ENCODE measurements around the gene PDSS2. TPM values are rescaled to one million over a fixed set of nuclear protein-coding genes. Genes with fewer than 3 reads are reported as not detected.

The PDSS2 gene
- total RNA-seq, 1 donor from 2014 or later = 14.9 TPM

GRCh38 chr6:107442938-107443607 lies 16.3 kb downstream of the PDSS2 start:
- Mint-ChIP-seq H3K27ac (no peak overlapping the region), H3K4me1 (no peaks in the 10 kb centered on the region), H3K4me3 (no peak overlapping the region), H3K27me3 (ENCODE audit: insufficient read depth, low read depth) (no peaks in the 10 kb centered on the region), H3K9me3 (peaks cover 22% of the 10 kb centered on the region), H3K36me3 (peaks cover 12% of the 10 kb centered on the region)
- DNase-seq (ENCODE audit: low spot score) = no peak
- H4K20me1 ChIP-seq (ENCODE audit: low read depth) = no peaks in the 10 kb centered on the region
- peaks cover 10% of the 10 kb centered on the region for H3K79me2 ChIP-seq (ENCODE audit: low read depth)
- no peak overlapping the region for H3K4me2 ChIP-seq
- H3K27me3 ChIP-seq = no peaks in the 10 kb centered on the region
- no peak overlapping the region for H2AFZ ChIP-seq (replicated peaks)
- no peak overlapping the region for H3K27ac ChIP-seq
- H3K4me3 ChIP-seq = no peak overlapping the region
- peaks cover 10% of the 10 kb centered on the region for H3K9me3 ChIP-seq (ENCODE audit: low read depth)
- H3F3A ChIP-seq (ENCODE audit: low read depth) = no peaks in the 10 kb centered on the region
- H3K4me1 ChIP-seq = no peaks in the 10 kb centered on the region
- no peak for TF ChIP-seq CTCF (IDR thresholded peaks at IDR 0.05)
- TF ChIP-seq EZH2phosphoT487 (IDR thresholded peaks at IDR 0.05) = no peak
- no peak for TF ChIP-seq EZH2 (IDR thresholded peaks at IDR 0.05)
- no peak overlapping the region for H3K9ac ChIP-seq
- H3K36me3 ChIP-seq = no peaks in the 10 kb centered on the region

GRCh38 chr6:107441682-107442081 lies 17.7 kb downstream of the PDSS2 start:
- H3K9me3 Mint-ChIP-seq = peaks cover 10% of the 10 kb centered on the region
- H3K79me2 ChIP-seq (ENCODE audit: low read depth) = no peaks in the 10 kb centered on the region
- H3K9me3 ChIP-seq (ENCODE audit: low read depth) = no peaks in the 10 kb centered on the region
- no peaks in the 10 kb centered on the region for H3K27me3 ChIP-seq
- no peak overlapping the region for H3K4me3 ChIP-seq
- H3K27ac Mint-ChIP-seq = no peak overlapping the region
- H3K4me1 Mint-ChIP-seq = no peaks in the 10 kb centered on the region
- no peaks in the 10 kb centered on the region for H3K36me3 ChIP-seq
- peaks cover 5% of the 10 kb centered on the region for H3K36me3 Mint-ChIP-seq
- no peaks in the 10 kb centered on the region for H3K27me3 Mint-ChIP-seq (ENCODE audit: insufficient read depth, low read depth)
- no peak overlapping the region for H3K4me2 ChIP-seq
- DNase-seq (ENCODE audit: low spot score) = no peak
- H3K27ac ChIP-seq = no peak overlapping the region
- no peak overlapping the region for H2AFZ ChIP-seq (replicated peaks)
- no peaks in the 10 kb centered on the region for H3K4me1 ChIP-seq
- H4K20me1 ChIP-seq (ENCODE audit: low read depth) = no peaks in the 10 kb centered on the region
- H3F3A ChIP-seq (ENCODE audit: low read depth) = no peaks in the 10 kb centered on the region
- H3K9ac ChIP-seq = no peak overlapping the region
- no peak overlapping the region for H3K4me3 Mint-ChIP-seq
- TF ChIP-seq EZH2 (IDR thresholded peaks at IDR 0.05) (no peak), CTCF (IDR thresholded peaks at IDR 0.05) (no peak), EZH2phosphoT487 (IDR thresholded peaks at IDR 0.05) (no peak)

- TF ChIP-seq EZH2 (IDR thresholded peaks at IDR 0.05) (no peak), EZH2phosphoT487 (IDR thresholded peaks at IDR 0.05) (no peak), CTCF (IDR thresholded peaks at IDR 0.05) (no peak)
- Mint-ChIP-seq H3K27me3 (ENCODE audit: insufficient read depth, low read depth) (no peaks in the 10 kb centered on the region), H3K36me3 (peaks cover 4% of the 10 kb centered on the region), H3K4me1 (no peaks in the 10 kb centered on the region), H3K4me3 (no peak overlapping the region), H3K9me3 (peaks cover 5% of the 10 kb centered on the region), H3K27ac (no peak overlapping the region)
- no peak for DNase-seq (ENCODE audit: low spot score)
- H3K4me2 ChIP-seq = no peak overlapping the region
- no peaks in the 10 kb centered on the region for H3K36me3 ChIP-seq
- H3K9me3 ChIP-seq (ENCODE audit: low read depth) = no peaks in the 10 kb centered on the region
- H4K20me1 ChIP-seq (ENCODE audit: low read depth) = no peaks in the 10 kb centered on the region
- H3K27ac ChIP-seq = no peak overlapping the region
- H3K27me3 ChIP-seq = no peaks in the 10 kb centered on the region
- H3F3A ChIP-seq (ENCODE audit: low read depth) = no peaks in the 10 kb centered on the region
- no peak overlapping the region for H2AFZ ChIP-seq (replicated peaks)
- H3K79me2 ChIP-seq (ENCODE audit: low read depth) = no peaks in the 10 kb centered on the region
- H3K9ac ChIP-seq = no peak overlapping the region
- no peak overlapping the region for H3K4me3 ChIP-seq
- H3K4me1 ChIP-seq = no peaks in the 10 kb centered on the region
Observed at GRCh38 chr6:107440936-107441335, 18.4 kb downstream of the PDSS2 start.
